COLO829 (cell line): ENCODE results near the gene TFF2.

Source experiments
- DNase-seq: peaks from one replicate; pipeline ENCODE4 v3.0.0; 2012; ENCODE audit warnings: low spot score

TFF2 gene

GRCh38 chr21:42305707-42306147 is 45.1 kb downstream of the TFF2 start:
- no peak for DNase-seq

DNA sequence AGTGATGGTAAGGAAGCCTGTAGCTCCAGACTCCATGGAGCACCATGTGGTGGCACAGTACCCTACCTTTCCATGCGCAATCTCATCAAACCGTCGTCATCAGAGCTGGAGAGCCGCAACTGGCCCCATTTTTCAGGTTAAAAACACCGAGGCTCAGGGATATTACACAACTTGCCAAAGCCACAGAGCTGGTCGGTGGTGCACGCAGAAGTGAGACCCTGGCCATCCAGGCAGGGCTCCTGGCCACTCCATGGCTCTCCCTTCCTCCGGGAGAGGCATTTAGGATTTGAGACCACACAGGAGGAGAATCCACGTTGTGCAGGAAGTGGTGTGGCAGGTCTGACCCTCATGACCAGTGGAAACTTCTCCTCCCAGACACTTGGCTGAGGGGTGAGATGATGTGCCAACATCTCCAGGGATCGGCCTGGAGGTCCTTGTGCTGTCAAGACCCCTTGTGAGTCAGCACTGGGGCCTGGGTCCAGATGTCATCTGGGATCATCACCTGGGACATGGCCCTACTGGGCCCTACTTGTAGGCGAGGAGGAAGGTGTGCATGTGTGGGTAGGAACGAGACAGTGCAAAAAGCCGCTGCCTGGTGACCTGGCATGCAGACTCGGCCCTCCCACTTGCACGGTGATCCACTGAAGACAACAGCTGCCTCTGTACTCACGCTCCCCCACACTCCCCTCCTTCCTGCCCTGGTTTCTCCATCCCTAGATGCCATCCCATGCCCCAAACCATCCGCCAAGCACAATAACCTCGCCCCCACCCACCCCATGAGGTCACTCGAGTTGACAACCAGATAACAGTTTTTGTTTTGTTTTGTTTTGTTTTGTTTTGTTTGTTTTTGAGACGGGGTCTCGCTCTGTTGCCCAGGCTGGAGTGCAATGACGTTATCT is 46.0 kb downstream of the TFF2 start:
- DNase-seq, result no peak

DNA sequence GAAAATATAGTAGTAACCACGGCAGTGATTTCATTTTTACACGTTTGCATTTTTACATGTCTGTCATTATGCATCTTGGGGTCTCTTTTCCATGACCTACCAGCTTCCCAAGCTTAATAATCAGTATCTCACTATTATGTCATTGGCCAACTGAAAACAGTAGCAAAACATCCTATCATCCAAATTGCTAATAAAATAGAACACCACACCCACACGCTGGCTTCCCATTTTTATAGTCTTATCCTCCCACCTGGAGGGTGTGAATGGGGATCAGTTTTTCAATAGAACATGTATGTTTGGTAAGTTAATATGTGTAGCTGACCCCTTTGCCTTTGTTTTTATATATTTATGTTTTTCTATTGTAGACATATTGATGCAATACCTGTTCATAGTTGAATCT is 47.4 kb downstream of the TFF2 start:
- DNase-seq, result no peak

GRCh38 chr21:42302794-42303193 is 48.0 kb downstream of the TFF2 start:
- no peak for DNase-seq

DNA sequence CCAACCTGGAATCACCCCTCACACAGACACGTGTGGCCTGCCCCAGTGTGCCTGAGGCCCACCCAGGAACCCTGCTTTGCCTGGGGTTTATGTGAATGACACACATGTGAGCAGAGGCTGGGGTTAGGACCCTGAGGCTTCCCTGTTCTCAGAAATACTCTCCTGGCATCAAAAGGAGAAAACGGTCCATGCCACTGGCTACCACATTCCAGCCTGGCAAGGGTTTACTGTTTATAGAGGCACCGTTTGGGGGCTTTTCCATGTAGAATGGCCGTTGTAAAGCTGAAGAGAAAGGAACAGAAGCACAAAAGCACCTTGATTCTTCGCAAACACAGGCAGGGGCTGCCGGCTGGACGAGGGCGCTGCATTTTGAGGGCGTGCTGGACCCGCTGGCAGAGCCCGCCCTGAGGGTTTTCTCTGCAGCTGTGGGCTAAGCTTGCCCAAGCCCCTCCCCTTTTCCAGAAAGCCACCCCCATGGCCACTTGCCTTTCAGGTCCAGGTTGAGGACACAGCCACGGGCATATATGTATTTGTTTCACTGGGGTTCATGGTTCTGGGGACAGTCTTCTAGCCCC is 48.6 kb downstream of the TFF2 start:
- DNase-seq, result no peak

GRCh38 chr21:42301371-42302075 is 49.3 kb downstream of the TFF2 start:
- no peak for DNase-seq

- no peak for DNase-seq
Measured at GRCh38 chr21:42300956-42301355, 49.8 kb downstream of the TFF2 start.

DNA sequence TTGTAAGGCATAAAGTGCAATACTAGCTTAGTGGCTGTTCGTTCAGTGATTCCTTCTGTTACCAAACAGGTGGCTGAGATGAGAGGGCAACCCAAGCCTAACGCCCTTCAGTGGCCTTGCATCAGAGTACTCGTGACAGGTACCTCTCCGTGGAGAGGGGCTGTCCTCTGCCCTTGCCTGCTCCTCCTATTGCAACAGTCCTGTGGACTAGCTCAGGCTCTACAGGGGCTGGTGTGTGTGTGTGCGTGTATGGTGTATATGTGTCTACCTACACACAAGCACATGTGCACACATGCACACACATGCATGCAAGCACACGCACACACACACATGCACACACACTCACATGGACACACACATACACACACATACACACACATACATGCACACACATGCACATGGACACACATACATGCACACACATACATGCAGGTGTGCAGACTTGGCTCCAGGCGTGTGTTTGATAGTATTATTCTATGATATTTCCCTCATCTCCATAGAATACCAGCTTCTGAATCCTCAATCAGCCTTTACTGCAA is 50.7 kb downstream of the TFF2 start:
- DNase-seq, result no peak

DNA sequence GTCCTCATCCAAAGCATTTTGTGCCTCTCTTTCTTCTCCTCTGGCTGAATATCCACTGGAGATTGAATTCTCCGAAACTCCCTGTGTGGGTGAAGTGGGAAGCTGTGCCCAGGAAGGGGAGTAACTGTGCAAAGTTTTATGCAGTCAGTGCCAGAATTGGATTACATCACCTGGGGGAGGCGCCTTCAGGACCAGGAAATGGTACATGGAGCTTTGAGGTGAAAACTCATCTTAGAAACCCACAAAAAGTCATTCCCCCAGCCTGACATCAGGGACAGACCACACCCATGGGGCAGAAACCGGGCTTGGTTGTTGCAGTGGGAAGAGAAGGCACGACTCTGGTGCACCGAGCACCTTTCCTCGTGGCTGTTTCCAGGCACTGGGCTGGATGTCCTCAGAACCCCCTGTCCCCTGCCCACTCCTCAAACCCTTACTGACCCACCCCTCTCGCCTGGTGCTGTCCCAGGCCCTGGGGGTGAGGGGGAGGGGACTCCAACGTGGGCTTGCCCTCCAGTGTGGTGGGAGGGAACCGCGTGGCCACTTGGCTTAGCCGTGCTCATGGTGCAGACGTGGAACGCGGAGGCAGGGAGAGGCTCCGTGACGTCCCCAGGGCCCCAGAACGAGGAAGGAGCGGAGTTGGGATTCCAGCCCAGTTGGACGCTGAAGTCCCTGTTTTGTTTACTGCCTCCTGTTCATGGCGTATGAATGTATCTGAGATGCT is 51.3 kb downstream of the TFF2 start:
- no peak for DNase-seq

GRCh38 chr21:42298657-42299056 is 52.1 kb downstream of the TFF2 start:
- no peak for DNase-seq

DNA sequence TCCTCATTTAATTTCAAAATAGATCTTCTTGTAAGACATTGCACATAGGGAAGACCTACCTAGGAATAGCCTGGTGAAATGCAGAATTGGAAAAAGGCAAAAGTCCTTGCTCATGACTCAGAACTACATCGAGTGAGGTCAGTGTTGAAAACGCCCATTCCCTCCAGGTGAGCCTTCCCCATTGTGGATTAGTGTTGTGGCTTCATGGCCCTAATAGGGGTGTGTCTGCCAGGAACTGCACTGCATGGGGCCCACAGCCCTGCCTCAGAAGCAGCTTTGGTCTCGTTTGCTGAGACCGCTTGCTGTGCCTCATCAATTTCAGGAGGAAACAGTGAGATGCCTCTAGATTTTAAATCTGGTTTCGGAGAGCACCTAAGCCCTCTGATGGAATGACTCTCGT is 52.6 kb downstream of the TFF2 start:
- DNase-seq, result no peak

- no peak for DNase-seq
Measured at GRCh38 chr21:42297377-42297776, 53.4 kb downstream of the TFF2 start.

DNA sequence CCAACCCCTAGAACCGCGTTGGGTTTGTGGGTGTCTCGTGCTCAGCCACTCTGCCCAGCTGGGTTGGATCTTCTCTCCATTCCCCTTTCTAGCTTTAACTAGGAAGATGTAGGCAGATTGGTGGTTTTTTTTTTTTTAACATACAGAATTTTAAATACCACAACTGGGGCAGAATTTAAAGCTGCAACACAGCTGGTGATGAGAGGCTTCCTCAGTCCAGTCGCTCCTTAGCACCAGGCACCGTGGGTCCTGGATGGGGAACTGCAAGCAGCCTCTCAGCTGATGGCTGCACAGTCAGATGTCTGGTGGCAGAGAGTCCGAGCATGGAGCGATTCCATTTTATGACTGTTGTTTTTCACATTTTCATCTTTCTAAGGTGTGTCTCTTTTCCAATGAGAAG is 54.3 kb downstream of the TFF2 start:
- DNase-seq, result no peak
